Amniotic epithelial cell (primary cell): ENCODE measurements around the gene OR4E2.
"Not testable (repeated sequence)": the region's sequence is repeated elsewhere in the genome, so short reads cannot be mapped to it uniquely, and the experiment has no call there.

Experiments
- DNase-seq: peaks from one replicate; pipeline ENCODE4 v3.0.0-alpha.2; 2010; ENCODE audit warnings: low read depth

The OR4E2 gene

GRCh38 chr14:21697662-21698061 lies 44.0 kb downstream of the OR4E2 start:
- DNase-seq, result not testable (repeated sequence)

DNA sequence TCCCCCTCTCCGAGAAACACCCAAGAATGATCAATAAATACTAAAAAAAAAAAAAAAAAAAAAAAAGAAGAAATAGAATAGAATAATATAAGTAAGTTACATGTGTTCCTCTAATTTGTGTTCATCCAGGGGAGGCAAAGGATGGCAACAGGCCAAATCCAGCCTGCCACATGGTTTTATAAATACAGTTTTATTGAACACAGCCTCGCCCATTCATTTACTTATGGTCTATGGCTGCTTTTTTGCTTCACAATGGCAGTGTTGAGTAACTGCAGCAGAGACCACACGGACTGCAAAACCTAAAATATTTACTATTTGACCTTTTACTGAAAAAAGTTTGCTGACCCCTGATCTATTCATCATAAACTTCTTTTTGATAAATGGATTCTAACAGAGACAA lies 44.9 kb downstream of the OR4E2 start:
- not testable (repeated sequence) for DNase-seq

DNA sequence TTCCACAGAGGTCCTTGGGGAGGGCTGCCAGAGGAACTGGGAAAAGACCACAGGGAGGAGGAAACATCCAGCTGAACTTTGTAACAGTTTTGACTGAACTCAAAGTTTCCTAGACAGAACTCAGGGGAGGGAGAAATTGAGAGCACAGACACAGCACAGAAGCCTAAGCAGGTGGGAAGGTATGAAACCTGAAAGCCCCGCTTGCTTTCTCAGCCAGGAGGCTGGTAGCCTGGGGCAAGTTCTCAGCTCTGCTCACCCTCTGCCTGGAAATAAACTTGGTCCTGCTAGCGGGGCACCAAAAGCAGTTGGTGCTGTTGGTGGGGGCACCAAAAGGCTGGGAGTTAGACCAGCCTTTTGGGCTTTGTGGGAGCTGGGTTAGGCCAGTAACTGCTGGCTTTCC lies 45.9 kb downstream of the OR4E2 start:
- DNase-seq, result no peak

DNA sequence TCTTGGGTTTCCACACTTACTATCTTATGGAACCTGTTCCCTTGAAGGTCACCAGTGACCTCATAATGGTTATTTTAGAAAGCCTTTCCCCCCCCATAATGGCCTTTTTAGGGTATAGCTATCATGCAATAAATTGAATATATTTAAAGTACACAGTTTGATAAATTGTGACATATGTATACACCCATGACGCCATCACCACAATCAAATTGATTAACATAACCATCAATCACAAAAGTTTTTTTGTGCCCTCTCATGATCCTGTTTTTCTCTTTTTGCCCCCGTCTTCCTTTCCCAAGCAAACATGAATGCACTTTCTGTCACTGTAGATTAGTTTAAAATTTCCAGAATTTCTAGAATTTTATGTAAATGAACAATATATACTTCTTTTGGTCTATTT lies 48.7 kb downstream of the OR4E2 start:
- DNase-seq, result no peak

DNA sequence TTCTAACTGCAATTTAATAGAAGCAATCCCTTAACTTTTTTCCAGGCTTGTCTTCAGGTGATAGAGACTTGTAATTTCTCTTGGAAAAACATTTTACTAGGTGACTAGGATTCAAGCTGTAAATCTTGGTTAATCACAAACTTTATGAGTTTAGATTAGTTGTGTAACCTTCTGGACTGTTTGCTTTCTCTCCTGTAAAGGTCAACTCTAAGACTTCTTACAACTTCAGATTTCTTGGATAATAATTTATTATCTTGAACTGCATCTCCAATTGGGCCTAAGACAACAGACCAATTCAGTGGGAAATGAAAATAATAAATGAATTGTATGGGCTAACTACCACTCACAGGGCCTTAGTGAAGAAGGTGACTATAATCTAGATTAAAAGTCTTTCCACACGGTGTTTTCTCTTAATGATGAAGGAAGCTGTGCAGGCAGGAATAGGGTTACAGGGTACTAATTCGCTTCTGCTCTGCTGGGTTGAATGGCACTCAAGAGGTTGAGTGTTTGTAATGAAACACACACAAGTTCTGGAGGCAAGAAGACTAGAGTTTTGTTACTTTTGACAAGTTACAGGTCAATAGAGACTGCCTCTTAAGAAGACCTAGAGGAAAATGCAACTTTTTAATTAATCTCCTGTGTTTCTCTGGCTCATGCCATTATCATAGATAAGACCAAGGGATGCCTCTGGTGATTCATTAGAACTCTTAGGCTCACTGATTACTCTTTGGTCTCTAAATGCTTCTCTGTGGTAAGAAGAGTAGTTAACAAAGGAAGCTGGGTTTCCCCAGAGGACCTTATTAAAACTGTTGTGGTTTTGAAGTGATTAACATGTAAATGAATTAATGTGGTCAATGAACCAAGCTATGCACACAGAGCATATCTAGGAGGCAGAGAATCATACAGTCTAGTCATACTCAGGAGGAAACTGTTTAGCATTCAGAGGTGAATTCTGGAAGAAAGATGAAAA lies 50.0 kb downstream of the OR4E2 start:
- peak; percentile 82 for DNase-seq

DNA sequence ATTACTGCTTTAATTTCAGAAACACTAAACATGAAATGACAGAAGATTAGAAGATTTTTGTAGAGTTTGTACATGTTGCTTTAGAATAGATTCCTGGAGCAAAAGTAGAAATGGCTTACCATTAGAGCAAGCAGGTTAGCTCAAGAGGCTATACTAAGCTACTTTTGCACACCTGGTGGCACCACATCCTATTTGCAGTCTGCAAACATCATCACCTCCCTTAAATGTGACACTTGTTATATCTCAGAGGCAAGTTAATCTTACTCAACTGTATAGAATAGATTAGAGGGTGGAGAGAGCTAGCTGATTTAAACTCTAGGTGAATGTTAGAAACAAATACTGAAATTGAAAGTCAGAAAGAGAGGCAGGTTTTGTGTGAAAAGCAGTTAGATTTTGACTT lies 50.7 kb downstream of the OR4E2 start:
- DNase-seq, result no peak

- peak; percentile 59 for DNase-seq
Observed at GRCh38 chr14:21711360-21711961, 57.8 kb downstream of the OR4E2 start.

DNA sequence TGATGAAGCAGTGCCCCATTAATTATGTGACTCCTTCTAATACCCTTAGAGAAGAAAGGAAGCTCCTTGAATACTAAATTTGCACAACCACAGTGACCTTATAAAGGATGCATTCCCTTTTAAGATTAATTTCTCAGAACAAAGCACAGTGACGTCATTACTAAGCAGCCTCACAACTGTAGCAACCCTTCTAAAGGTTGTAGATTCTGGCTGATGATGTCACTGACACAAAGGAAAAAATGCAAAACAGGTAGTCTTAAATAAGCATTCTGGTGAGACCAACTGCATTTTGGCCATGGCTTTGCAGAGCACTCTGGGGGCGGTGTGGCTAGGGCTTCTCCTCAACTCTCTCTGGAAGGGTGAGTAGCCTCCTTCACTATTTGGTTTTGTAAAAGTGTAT lies 58.4 kb downstream of the OR4E2 start:
- no peak for DNase-seq

DNA sequence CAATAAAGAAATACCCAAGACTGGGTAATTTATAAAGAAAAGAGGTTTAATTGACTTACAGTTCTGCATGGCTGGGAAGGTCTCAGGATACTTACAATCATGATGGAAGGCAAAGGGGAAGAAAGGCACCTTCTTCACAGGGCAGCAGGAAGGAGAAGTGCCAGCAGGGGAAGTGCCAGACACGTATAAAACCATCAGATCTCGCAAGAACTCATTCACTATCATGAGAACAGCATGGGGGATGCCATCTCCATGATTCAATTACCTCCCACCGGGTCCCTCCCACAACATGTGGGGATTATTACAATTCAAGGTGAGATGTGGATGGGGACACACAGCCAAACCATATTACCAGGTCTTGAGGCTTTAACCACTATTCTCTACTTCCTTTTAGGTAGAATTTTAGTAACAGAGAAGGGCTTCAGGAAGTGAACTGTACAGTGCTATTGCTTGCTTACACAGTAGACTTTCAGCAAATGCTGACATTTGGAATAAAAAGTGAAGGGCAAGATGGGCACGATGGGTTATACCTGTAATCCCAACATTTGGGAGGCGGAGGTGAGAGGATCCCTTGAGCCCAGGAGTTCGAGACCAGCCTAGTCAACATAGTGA lies 60.8 kb downstream of the OR4E2 start:
- no peak for DNase-seq
